HG03378 (cell line): Measurements from ENCODE around the gene PLEKHH2.
"Not testable (repeated sequence)": the region's sequence is repeated elsewhere in the genome, so short reads cannot be mapped to it uniquely, and the experiment has no call there.

ENCODE experiments used
- ATAC-seq: cut with Tn5 transposase; IDR thresholded peaks from one replicate; pipeline ENCODE4 v1.9.1; 2021; ENCODE audit warnings: mild to moderate bottlenecking, moderate library complexity; ENCODE audit not compliant: unreplicated experiment

Gene PLEKHH2

GRCh38 chr2:43636153-43636552 lies 907 bp upstream of the PLEKHH2 start:
- ATAC-seq: not testable (repeated sequence)

DNA sequence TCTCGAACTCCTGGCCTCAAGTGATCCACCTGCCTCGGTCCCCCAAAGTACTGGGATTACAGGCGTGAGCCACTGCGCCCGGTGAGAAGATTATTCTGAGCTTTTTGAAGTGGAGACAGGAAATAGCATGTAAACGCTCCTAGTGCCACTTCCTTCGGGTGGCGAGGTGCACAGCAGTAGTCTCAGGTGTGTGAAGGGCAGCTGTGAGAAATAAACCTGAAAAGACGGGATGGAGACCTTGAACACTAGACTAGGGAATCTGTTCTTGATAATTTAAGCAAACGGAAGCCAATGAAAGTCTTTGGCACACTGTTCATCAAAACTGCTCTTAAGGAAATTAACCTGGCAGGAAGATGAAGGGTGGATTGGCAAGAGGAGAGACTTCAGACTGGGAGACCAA lies 439 bp upstream of the PLEKHH2 start:
- no peak for ATAC-seq

- ATAC-seq: no peak
These were observed 5.3 kb downstream of the PLEKHH2 start for GRCh38 chr2:43642363-43642762.

- ATAC-seq: no peak
These were observed 6.6 kb downstream of the PLEKHH2 start for GRCh38 chr2:43643680-43644079.

GRCh38 chr2:43648994-43649701 lies 12.1 kb downstream of the PLEKHH2 start:
- no peak for ATAC-seq

DNA sequence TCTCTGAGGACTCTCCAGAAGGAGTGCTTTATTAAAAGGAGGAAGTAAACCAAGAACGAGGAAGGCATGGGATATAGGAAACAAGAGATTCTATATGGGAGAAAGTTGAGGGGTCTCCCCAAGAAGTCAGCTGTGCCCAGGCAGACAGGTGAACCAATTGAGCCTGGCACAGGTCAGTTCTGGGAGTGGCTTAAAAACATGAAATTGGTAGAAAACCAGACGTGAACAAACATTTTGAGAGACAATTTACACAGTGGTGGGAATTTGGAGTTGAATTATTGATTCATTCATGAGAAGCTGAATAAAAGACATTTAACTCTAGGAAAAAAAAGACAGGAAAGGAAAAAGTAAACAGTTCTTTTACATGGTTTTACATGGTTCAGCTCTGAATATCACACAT lies 16.4 kb downstream of the PLEKHH2 start:
- no peak for ATAC-seq

- no peak for ATAC-seq
These were observed 20.2 kb downstream of the PLEKHH2 start for GRCh38 chr2:43657241-43657640.

- no peak for ATAC-seq
These were observed 38.7 kb downstream of the PLEKHH2 start for GRCh38 chr2:43675646-43676321.

DNA sequence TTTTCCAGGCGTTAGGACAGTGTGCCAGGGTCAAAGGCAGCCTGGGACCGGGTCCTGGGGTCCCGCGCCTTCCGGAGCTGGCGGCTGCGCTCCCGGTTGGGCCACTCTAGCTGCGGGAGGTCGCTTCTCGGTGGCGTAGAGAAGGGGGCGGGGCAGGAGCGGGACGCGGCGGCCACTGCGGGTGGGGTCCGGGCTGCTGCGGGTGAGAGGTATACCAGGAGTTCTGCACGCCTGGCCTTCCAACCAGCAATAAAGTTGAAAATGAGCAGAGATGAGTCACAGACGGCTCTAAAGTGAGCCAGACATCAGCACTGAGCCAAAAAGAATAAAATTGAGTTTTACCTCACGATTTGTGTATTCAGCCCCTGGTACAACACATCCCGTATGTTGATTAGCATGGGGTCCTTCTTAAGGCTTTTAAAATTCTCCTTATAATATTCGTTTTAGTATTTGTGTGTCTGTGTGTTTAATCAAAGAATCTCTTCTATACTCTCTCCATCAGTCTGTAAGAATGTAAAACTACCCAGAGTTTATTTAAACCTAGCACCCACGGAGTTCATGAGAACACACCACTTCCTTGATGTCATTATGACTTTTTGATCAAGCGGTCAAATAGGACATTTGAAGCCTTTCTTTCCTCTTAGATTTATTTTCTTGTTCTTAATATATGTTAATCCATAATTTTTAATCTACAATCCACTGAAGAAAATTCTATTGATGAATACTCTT lies 39.4 kb downstream of the PLEKHH2 start, which contains the start of gene C1GALT1C1L:
Gene C1GALT1C1L (minus strand): TSS at position 108 of the 729 bp plus-strand sequence. CDS start 107 bp downstream, at position 1.
- no peak for ATAC-seq

- not testable (repeated sequence) for ATAC-seq
These were observed 40.7 kb downstream of the PLEKHH2 start for GRCh38 chr2:43677783-43678182.

- no peak for ATAC-seq
These were observed 48.3 kb downstream of the PLEKHH2 start for GRCh38 chr2:43685357-43685756.

DNA sequence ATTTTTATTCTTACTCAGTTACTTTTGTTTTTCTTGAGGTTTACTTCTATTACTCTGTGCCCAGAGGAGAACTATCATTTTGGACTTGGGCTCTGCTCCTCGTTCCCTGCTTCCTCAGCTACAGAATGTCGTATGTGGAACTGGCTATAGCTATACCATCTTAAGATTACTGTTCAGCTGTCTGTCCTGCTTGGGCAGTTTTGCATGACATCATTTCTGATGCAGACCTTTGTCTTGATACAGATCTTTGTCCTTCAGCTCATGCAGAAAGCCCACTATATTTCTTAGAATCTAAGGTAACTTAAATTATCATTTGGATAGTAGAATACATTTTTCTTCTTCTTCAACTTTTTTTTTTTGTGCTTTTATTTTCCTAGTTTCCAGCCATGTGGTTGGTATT lies 52.9 kb downstream of the PLEKHH2 start:
- no peak for ATAC-seq

GRCh38 chr2:43692428-43692994 lies 55.5 kb downstream of the PLEKHH2 start:
- ATAC-seq: no peak

DNA sequence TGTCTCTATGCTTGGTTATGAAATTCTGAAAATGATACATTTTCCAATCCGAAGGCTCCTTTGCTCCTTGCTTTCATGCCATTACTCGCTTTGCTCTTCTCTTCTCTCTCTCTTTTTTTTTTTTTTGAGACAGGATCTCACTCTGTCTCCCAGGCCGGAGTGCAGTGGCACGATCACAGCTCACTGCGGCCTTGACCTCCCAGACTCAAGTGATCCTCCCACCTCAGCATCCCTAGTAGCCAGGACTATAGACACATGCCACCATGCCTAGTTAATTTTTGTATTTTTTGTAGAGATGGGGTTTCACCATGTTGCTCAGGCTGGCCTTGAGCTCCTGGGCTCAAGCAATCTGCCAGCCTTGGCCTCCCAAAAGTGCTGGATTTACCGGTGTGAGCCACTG lies 61.1 kb downstream of the PLEKHH2 start:
- not testable (repeated sequence) for ATAC-seq

- no peak for ATAC-seq
These were observed 62.7 kb downstream of the PLEKHH2 start for GRCh38 chr2:43699761-43700160.

DNA sequence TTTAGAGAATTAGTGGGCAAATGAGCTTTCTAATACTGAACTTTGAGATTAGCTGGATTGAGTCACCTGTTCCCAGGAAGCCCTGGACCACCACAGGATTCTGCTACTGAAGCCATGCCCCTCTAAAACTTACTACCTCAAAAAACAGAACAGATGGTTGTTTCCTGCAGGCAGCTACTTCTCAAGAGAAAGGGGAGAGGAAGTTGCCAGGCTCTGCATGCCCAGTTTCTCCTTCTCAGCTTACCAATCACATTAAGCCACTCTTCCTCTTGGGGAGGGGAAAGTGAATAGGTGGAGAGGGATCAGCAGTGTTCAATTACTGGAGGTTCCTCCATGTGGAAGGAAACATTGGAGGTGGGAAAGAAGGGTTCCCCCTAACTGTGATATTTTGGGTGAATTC lies 64.1 kb downstream of the PLEKHH2 start:
- no peak for ATAC-seq

- ATAC-seq: no peak
These were observed 70.4 kb downstream of the PLEKHH2 start for GRCh38 chr2:43707255-43708015.

DNA sequence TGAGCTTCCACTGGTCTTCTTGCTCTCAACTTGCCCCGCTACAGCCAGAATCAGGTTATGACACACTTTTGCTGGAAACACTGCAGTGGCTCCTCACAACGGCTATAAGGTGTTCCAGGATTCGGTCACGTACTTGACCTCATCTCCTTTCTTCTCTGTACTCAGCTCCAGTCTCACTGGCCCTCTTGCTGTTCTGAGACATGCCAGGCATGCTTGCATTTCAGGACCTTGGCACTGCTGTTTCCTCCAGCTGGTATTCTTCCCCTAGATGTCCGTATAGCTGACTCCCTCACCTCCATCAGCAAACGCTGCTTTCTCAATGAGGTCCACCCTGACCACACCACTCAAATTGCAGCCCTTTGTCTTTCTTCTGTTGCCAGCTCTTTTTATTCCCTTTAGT lies 71.1 kb downstream of the PLEKHH2 start:
- no peak for ATAC-seq

GRCh38 chr2:43708891-43709290 lies 71.8 kb downstream of the PLEKHH2 start:
- no peak for ATAC-seq

DNA sequence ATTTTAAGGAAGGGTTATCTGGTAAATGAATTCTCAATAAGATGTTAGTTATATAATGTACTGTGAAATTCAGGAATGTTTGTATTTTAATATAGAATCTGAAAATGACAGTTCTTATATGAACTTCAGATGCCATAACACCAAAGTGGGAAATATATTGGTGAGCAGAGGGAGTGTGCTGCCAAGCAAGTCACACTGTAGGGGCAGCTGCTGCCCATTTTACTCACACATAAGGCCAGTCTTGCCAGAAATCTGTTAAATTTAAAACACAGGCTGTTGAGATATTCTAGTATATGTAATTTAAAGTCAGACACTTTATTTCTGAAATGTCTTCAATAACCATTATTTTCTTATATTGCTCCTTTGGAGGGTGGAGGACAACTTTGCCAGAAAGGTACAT lies 73.8 kb downstream of the PLEKHH2 start:
- no peak for ATAC-seq

DNA sequence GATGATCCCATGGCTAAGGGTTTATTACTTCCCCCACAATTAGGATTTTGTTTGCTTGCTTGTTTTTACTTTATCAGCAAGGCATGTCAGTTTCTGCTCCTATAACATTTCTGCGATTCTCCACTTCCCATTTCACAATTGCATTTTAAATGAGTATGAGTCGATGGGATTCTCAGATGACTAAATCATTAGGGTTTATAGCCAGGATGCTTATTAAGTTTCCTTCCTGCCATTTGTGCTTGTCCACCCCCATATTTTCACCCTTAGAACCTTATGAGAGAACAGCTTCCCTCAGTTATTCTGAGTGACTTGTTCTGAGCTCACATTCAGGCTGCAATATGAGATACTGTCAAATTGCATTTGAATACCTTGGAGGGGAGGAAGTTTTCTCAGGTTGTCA lies 77.1 kb downstream of the PLEKHH2 start:
- ATAC-seq: no peak
